Hematopoietic multipotent progenitor cell treated with erythropoietin and hydrocortisone succinate and interleukin-3 and kit ligand, for 17 days (in vitro differentiated cells): ENCODE data around the gene IFRD2.
A peak's percentile ranks its signal among the peaks of the same experiment; 100 is the strongest.
"Not testable (repeated sequence)": the region's sequence is repeated elsewhere in the genome, so short reads cannot be mapped to it uniquely, and the experiment has no call there.

Experiments
- DNase-seq: peaks from one replicate; pipeline ENCODE4 v3.0.0-alpha.2; 2015; ENCODE audit warnings: low spot score

Gene IFRD2

DNA sequence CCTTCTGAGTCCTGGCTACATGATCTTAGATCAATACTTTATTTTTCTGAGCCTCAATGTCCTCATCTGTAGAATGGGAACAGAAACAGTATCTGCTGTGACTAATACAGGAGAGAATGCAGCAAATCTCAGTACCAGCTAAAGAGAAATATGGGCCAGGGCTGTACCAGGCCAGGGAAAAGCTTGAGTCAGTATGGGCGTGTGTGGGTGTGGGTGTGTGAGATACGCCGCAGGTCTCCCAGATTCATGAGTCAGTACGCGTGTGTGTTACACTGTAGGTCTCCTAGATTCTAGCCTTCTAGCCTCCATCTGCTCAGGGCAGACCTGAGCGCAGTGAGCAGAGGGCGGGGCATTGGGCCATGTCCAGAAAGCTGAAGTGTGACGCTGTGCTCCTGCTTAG, 41.0 kb downstream of the IFRD2 start:
- peak; percentile 64 for DNase-seq

DNA sequence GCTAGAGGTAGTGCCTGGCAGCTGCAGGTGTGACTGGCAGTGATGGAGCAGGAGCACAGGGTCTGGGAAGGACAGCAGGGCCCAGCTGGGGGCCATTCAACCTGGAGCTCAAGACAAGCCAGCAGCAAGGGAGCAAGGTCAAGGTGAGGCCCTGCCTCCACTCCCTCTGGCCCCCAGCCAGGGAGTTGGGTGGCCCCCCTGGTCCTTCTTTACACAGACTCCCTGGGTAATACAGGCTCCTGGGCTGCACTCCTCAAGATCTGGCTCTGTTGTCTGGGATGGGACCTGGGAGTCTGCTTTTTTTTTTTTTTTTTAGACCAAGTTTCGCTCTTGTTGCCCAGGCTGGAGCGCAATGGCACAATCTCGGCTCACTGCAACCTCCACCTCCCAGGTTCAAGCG, 41.7 kb downstream of the IFRD2 start:
- no peak for DNase-seq

DNA sequence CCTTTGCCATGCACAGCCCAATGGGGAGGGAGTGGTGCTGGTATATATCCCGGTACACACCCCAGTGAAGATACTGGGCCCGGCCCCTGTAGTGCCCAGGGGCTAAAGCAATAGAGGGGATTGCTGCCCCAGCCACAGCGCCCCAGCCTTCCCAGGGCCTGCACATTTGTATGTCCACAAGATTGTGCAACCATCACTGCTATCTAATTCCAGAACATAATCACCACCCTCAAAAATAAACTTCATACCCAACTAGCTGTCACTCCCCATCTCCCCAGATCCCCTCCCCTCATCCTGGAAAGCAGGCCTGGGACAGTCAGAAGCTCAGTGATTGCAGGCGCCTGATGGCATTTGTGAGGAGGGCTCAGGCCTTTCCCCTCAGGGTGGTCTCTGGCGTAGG, 42.8 kb downstream of the IFRD2 start:
- no peak for DNase-seq

DNA sequence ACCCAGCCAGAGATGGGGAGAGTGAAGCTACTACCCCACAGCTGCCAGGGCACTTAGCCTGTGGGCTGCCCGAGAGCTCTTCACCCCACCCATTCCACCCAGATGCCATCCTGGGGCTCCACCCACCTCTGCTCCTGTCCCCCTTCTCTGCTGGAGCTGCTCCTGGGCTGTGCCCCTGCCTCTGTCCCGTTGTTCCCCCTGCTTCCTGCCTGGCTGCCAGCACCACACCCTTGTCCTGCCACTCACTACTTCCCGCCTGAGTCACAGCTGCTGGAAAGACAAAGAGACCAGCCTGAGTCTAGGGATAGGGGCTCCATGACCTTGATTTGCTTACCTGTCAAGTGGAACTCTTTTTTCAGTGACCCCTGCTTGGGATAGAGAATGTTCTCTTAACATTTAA, 43.8 kb downstream of the IFRD2 start:
- no peak for DNase-seq

DNA sequence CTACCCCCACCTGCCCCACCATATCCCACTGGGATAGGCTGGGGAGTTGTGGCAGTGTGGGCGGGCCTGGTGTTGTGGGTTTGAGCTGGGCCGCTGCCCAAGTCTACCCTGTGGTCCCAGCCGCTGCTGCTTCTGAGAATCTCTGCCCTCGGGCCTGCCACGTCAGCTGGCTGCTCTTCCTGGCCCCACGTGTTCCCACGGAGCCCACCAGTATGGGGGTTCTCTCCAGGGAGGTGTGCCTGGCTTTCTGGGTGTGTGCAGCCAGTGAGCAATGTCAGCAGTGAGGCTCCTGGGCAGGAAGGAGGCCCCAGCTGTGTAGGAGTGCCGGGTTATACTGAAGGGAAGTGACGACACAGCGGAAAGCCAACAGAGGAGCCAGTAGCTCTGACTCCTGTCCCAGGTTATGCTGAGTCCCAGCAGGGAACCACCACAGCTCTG, 45.7 kb downstream of the IFRD2 start:
- no peak for DNase-seq

DNA sequence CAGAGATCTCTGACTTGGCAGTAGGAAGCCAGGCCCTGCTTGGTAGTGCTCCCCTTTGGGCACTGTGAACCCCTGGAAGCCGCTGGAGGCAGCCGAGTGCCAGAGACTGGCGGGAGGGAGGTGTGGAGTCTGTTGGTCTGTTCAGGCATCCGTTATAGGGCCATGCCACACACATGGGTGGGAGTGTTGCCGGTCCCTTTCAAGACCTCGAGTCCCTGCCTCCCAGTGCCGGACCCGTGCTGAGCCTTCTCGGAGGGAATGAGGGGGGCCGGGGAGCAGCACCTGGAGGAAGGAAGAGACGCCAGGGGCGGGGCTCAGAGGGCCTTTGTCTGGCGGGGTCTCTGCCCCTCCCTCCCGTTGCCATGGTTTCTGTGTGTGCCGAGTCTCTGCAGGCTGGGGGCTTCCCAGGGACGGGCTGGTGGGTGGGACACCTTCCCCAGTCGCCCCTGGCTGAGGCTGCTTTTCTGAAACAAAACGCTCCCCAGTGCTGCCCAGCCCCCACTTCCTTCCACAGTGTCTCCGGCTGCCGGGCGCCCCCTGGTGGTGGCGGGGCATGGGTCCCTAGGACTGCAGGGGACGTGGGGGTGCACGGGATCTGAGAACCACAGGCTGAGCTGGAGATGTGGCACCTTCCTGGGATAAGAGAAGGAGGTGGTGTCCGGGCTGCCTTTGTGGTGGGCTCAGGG, 46.3 kb downstream of the IFRD2 start:
- DNase-seq = peak; percentile 90

DNA sequence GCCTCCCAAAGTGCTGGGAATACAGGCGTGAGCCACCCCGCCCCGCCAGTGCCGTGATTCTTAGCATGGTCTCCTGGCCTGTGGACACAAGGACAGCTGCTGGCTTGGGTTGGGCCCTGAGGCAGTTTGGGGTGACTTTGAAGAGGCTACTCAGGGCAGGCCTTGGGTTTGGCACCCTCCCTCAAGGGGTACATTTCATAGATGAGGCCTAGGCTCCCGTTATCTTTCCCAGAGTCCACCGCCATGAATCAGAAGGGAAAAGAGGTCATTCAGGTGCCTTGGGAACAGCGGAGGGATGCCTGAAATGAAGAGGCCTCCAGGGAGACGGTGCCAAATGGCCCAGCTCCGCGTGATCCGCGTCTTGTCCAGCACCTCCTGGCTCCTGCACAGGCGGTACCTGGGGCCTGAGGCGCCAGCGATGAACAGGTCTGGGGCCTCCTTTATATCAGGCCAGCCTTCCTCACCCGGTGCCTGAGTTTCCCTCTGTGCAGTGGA, 46.9 kb downstream of the IFRD2 start:
- no peak for DNase-seq

DNA sequence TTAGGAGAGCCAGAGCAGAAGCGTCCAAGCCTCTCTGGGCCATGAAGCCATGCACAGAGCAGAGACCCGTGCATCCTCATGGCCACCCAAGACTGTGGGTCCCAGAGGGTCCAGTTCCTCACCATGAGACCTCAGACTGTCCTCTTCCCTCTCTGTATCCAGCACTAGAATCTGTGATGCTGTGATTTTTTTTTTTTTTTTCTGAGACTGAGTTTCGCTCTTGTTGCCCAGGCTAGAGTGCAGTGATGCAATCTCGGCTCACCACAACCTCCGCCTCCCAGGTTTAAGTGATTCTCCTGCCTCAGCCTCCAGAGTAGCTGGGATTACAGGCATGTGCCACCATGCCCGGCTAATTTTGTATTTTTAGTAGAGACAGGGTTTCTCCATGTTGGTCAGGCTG, 47.4 kb downstream of the IFRD2 start:
- not testable (repeated sequence) for DNase-seq

DNA sequence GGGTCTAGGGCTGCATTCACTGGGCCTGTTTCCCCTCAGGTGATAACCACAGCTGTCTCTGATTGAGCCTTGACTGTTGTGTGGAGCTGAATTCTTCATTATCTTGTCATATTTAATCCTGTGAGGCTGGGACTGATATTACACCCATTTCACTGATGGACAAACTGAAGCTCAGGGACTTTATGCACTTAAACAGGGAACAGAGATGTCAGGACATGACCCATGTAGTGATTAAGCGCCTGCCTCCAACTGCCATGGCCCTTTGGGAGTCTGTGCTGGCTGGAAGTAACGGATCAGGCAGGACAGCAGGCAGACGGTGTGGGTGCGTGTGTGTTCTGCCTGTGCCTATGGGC, 48.7 kb downstream of the IFRD2 start:
- no peak for DNase-seq

DNA sequence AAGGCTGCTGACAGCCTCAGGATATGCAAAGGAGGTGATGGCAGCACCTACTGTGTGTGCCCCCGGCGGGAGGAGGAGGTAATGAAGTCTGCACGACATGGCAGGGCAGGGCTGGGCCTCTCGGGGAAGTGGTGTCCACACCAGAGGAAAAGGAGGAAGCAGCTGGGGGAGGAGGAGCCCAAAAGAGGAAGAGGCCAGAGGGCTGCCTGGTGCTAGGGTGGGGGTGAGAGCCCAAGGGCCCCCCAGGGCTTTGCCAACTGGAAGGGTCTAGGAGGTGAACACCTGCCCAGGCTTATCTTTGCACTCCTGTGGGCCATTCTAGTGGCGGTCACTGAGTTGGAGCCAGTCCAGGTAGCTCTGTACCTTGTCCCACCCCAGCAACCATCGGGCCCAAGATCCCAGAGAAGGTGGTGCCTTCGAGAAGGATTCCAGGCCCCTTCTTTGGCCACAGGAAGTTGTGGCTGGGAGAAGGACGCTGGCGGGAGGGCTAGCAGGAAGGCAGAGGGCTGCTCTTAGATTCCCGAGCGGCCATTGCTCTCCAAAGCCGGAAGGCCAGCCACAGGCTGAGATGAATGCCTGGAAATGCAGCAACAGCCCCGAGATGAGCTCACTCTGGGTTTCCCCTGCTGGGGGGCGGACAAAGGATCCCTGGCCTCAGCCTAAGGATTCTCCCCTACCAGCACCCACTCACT, 49.2 kb downstream of the IFRD2 start:
- DNase-seq = no peak

DNA sequence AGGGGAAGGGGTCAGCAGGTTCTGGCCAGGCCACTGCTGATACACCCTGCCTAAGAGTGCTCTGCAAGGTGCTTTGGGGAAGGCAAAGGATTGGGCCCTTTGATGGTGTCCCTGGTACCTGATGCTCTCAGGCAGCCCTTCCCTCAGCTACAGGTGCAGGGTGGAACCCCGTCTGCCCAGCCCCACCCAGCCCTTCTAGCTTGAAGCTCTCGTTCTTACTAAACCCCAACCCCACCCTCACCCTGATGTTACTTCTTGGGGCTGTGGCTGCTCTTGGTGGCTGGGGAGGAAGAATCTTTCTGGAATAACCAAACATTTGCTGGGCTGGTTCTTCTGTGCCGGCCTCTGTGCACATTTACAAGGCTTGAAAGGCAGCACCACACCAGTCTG, 49.9 kb downstream of the IFRD2 start:
- DNase-seq = no peak

DNA sequence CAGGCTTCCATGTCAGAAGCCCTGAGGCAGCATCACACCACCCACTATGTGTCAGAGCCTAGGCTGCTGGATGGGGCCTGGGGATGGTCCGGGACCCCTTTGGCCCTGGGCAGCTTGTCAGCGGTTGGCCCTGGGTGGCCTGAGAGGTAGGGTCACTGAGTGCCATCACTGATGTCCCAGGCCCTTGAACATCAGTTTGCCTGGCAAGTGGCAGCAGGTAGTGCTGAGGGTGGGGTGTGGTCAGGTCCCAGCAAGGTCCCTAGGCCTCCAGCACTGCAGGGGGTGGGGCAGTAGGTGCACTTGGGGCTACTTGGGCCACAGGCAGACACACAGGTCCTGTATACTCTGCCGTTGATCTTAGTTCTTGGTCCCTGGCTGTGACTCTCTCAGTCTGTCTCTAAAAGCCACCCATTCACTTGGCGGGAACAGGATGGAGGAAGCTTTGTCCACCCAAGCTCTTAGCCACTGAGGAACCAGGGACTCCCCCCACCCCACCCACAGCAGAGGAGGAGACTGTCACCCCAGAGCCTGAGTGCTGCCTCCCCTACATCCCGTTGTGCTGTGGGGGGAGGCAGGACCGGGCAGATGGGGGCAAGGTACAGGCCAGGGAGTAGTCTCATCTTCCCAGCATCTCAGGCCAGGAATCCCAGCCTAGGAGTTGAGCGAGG, 50.4 kb downstream of the IFRD2 start:
- no peak for DNase-seq

DNA sequence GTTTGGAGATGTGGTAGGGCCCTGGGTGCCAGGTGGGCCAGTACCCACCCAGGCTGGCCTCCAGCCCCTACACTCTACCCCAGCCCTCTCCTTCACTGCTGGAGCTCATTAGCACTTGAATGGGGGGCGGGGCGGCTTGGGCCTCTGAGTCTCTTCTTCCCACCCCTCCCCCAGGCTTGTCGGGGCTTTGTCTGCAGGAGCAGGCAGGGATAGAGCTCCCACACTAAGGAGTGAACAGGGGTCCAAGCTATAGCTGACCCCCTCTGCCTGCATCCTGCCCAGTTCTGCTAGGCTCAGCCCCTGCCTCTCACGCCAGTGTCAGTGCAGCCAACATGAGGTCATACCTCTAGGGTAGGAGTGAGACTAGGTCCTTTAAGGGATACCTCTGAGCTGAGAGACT, 51.1 kb downstream of the IFRD2 start:
- DNase-seq = no peak

DNA sequence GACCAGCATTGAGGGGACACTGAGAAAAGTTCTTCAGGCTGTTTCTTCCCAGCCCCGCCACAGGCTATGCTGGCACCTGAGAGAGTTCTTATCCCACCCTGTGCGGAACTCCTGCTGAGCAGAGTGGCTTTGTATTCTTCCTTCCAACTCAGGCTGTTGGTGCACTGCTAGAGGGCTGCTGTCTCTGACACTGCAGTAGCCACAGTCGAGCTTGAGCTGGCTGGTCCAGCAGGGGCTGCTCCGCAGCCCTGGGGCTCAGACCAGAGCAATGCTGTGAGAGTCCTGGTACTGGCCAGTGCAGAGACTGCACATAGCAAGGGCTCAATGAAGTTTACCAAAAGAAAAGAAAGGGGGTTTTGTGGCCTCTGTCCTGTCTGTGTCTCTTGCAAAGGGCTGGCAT, 52.6 kb downstream of the IFRD2 start:
- DNase-seq = no peak

DNA sequence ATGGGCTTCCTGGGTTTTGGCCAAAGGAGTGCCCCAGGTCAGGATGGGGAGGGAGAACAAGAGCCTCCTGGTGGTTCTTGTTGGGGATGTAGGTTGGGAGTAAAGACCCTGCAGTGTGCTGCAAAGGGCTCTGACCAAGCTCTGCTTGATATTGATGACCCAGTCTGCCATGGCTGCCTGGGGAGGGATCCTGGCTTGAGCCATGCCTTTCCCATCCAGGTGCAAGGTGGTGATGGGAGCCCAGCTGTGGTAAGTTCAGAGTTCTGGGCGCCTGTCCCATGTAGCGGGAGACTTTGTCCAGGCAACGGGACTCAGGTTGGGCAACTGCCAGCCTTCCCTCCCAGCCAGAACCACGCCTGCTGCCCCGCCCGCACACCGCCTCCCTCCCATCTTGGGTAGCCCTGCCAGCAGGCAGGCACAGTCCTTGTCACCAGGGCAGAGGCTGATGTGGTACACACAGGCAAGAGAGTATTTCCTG, 53.6 kb downstream of the IFRD2 start:
- DNase-seq = peak; percentile 85

DNA sequence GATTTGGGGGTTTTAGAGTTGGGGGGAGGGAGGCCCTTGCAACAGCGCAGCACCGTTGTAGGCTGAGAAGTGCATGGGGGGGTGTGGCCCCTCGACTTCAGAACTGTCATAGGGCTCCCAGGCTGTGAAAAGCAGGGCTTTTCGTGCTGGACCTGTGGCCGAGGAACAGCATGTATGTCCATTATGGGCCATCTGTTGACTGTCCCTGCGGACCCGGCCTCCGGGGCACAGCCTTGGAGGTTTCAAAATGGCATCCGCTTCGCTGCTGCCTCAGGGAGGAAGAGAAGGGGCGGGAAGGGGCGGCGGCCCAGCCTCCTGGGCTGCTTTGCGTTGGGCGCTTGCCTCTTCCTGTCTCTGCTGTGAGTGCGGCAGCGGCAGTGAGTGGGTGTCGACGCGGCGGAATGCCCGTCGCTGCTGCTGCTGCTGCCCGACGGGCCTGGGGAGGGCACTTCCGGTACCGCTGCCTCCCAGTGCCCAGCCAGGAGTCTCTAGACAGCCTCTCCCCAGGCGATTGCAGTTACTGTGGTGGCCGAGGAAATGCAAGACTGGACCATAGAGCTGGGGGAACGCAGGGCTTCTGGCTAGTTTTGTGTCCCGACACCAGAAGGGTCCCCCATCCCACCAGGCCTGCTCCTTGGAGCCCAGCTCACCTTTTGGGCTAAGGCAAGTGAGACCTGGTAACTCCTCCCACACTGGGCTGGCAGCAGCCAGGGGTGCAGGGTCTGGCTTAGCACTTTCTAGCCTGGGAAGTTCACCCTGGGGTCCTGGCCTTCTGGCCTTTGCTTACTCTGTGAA, 54.3 kb downstream of the IFRD2 start:
- peak; percentile 38 for DNase-seq
